Measurements from ENCODE around the gene NRCAM. TPM values are rescaled to one million over a fixed set of nuclear protein-coding genes. Genes with fewer than 3 reads are reported as not detected.

NRCAM gene
- total and polyA plus RNA-seq, 12 donors: 0.08 to 1.3 (median 0.38) TPM

DNA sequence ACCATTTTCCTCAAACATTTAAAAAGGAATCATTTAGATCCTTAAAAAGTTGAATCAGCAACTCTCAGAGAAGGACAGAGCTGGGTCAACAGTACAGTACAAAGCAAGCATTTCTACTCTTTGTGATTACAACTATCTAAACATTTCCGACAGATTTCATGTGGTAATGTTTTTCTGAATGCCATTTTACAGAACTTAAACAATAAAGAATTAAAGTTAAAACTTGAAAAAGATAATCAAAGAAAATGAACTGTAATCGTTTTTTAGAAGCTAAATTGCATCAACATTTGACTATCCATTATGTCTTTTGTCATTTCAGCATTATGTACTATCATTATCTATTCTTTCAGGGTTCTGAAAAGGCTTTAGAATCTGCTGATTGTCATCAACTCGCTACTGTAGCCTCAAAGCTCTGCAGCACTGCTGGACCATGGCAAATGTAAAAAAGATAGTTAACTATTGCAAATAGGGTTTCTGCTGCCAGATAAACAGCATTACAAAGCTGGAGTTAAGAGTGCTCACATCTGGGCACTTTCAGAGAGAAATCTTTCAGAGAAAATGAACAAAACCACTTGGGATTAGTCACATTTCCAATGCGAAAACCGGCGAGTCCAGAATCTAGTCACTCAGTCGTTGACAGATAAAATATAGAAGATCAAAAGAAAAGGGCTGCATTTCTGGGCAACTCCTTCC lies 165.6 kb downstream of the NRCAM start:
- Histone ChIP-seq H3K4me1 (peaks cover 0 to 9% (median 0%) of the 10 kb centered on the region in 9 donors), H3K9me3 (no peaks in the 10 kb centered on the region), H3K36me3 (no peaks in the 10 kb centered on the region), H3K4me3 (no peak overlapping the region), H3K27me3 (peaks cover 0 to 16% (median 0%) of the 10 kb centered on the region in 7 donors), H3K27ac (no peak overlapping the region)
- ATAC-seq (no peak), DNase-seq (no peak)
- TF ChIP-seq, protein P1, sequence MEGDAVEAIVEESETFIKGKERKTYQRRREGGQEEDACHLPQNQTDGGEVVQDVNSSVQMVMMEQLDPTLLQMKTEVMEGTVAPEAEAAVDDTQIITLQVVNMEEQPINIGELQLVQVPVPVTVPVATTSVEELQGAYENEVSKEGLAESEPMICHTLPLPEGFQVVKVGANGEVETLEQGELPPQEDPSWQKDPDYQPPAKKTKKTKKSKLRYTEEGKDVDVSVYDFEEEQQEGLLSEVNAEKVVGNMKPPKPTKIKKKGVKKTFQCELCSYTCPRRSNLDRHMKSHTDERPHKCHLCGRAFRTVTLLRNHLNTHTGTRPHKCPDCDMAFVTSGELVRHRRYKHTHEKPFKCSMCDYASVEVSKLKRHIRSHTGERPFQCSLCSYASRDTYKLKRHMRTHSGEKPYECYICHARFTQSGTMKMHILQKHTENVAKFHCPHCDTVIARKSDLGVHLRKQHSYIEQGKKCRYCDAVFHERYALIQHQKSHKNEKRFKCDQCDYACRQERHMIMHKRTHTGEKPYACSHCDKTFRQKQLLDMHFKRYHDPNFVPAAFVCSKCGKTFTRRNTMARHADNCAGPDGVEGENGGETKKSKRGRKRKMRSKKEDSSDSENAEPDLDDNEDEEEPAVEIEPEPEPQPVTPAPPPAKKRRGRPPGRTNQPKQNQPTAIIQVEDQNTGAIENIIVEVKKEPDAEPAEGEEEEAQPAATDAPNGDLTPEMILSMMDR (IDR thresholded peaks at IDR 0.05): no peak
- WGBS, 2 donors: 44 to 53% methylated on average over 7 of the region's 7 CpGs
- intact Hi-C loops (cut with DNase I): no loop called here

DNA sequence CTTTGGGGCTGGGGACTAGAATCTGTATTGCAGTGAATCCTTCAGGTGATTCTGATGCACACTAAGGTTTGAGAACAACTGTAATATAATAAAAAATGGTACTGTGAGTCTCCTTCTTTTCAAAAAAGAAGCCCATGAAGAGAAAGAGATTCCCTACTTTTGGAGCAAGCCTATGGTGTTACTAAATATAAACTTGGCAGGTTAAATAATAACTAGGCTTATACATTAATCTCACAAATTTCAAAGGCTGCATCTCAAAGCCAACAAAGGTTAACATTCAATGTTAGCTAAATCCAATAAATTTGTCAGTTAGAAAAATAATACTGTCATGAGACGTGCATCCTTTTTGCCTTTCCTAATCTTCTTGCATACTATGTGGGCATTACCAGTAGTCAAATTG lies 166.4 kb downstream of the NRCAM start:
- no peak overlapping the region for H3K27ac ChIP-seq
- H3K27me3 ChIP-seq: peaks cover 0 to 18% (median 0%) of the 10 kb centered on the region in 7 donors
- H3K36me3 ChIP-seq: no peaks in the 10 kb centered on the region
- 83 to 91% methylated on average over 1 of the region's 1 CpG for WGBS, 2 donors
- DNase-seq (no peak), ATAC-seq (no peak)
- intact Hi-C loops (cut with DNase I): no loop called here
- TF ChIP-seq, protein P1 (IDR thresholded peaks at IDR 0.05): no peak
- H3K4me3 ChIP-seq: no peak overlapping the region
- no peaks in the 10 kb centered on the region for H3K9me3 ChIP-seq
- H3K4me1 ChIP-seq: peaks cover 0 to 9% (median 0%) of the 10 kb centered on the region in 9 donors

DNA sequence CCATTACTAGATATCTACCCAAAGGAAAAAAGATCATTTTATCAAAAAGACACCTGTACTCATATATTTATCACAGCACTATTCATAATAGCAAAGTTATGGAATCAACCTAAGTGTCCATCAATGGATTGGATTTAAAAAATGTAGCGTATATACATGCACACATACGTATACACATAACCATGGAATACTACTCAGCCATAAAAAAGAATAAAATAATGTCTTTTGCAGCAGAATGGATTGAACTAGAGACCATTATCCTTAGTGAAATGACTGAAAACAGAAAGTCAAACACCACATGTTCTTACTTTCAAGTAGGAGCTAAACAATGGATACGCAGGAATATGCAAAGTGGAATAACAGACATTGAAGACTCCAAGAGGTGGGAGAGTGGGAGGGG lies 168.4 kb downstream of the NRCAM start:
- TF ChIP-seq, protein P1 (IDR thresholded peaks at IDR 0.05): no peak
- Histone ChIP-seq H3K4me1 (peaks cover 0 to 9% (median 0%) of the 10 kb centered on the region in 9 donors), H3K36me3 (no peaks in the 10 kb centered on the region), H3K9me3 (no peaks in the 10 kb centered on the region), H3K27ac (no peak overlapping the region), H3K27me3 (peaks cover 0 to 22% (median 5%) of the 10 kb centered on the region in 7 donors), H3K4me3 (no peak overlapping the region)
- WGBS, 2 donors: 95 to 97% methylated on average over 3 of the region's 3 CpGs
- ATAC-seq (no peak), DNase-seq (no peak)
- intact Hi-C loops (cut with DNase I): no loop called here

DNA sequence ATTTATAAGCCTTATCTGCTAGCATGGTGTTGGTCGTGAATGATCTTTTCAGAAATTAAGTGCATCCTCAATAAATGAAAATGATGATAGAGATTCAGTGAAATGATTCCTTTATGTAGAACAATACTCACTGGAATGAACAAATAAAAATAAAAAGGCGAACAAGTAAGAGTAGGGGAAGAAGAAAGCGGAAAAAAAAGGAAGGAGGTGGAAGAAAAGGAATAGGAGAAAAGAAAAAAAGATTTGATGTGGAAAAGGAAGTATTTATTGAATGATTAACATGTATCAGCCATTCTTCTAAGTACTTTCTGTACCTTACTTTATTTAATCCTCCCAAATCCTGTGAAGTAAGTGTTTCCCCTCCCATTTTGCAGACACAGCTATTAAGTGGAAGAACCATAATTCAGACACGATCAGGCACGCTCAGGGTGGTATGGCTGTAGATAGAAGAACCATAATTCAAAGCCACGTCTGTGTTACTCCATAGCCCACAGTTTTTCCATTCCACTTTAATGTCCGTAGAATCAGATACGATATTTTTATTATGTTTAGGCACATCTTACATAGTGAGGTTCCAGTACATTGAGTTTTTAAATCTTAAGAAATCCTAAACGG lies 169.8 kb downstream of the NRCAM start:
- intact Hi-C loops (cut with DNase I): no loop called here
- H3K4me1 ChIP-seq: peaks cover 0 to 9% (median 0%) of the 10 kb centered on the region in 9 donors
- H3K27ac ChIP-seq: no peak overlapping the region
- TF ChIP-seq, protein P1 (IDR thresholded peaks at IDR 0.05): no peak
- H3K9me3 ChIP-seq: no peaks in the 10 kb centered on the region
- no peaks in the 10 kb centered on the region for H3K36me3 ChIP-seq
- H3K4me3 ChIP-seq: no peak overlapping the region
- peaks cover 0 to 22% (median 5%) of the 10 kb centered on the region in 7 donors for H3K27me3 ChIP-seq
- ATAC-seq (no peak), DNase-seq (no peak)
- 92% methylated on average over 9 of the region's 9 CpGs for WGBS, 2 donors
